BJ (cell line): ENCODE measurements around the gene NRP2. TPM values are rescaled to one million over a fixed set of nuclear protein-coding genes. Genes with fewer than 3 reads are reported as not detected.

ENCODE experiments used
- CTCF ChIA-PET: fragments of 350-600 bp; formaldehyde crosslinking; extraction: SDS; loops from one replicate; lab custom pipeline; 2021; ENCODE audit warnings: antibody characterized with exemption, inconsistent platforms; lab: Yijun Ruan, JAX
- POLR2A ChIA-PET: fragments of 300-600 bp; sonication (Branson Sonifier 250); formaldehyde crosslinking; extraction: SDS; loops from one replicate; lab custom pipeline; 2021; ENCODE audit warnings: antibody characterized with exemption; lab: Charles Lee
- DNase-seq: peaks from one replicate; pipeline ENCODE4 v3.0.0-alpha.2; 2011; ENCODE audit warnings: low read depth
- H3K27me3 ChIP-seq: 2 replicates; pipeline ENCODE4 v1.6.0; 2011; ENCODE audit warnings: low read length; ENCODE audit not compliant: control insufficient read depth, insufficient read depth
- H3K36me3 ChIP-seq: 2 replicates; pipeline ENCODE4 v1.5.1; 2011; ENCODE audit warnings: low read length; ENCODE audit not compliant: control insufficient read depth, insufficient read depth
- H3K4me3 ChIP-seq: 2 replicates; pipeline ENCODE4 v1.5.1; 2011; ENCODE audit warnings: low read depth, mild to moderate bottlenecking, control low read depth, low read length
- CTCF ChIP-seq: IDR thresholded peaks from 2 replicates; pipeline ENCODE4 v1.5.1; 2011; ENCODE audit warnings: low read depth, mild to moderate bottlenecking, control low read depth, inconsistent platforms, low read length, moderate library complexity; ENCODE audit not compliant: insufficient read depth
- polyA plus RNA-seq: library from polyadenylated mRNA; depleted of rRNA; stranded (reverse); fragments of >200 nt; gene quantifications from 2 replicates; pipeline ENCODE4 v1.2.3, GENCODE V29; 2011

NRP2 gene
- polyA plus RNA-seq, 1 experiment = 19.7 TPM

- DNase-seq = no peak
- TF ChIP-seq CTCF = no peak
- H3K4me3 ChIP-seq = no peak overlapping the region
- no peaks in the 10 kb centered on the region for H3K27me3 ChIP-seq
- ChIA-PET CTCF (interaction anchor here (1.6 kb wide), 1 partner anchor 9 kb away, joined by 4 read pairs; no protein-coding TSS in a partner anchor), POLR2A (no interaction called here)
- H3K36me3 ChIP-seq = no peaks in the 10 kb centered on the region
These were observed 47.9 kb downstream of the NRP2 start for GRCh38 chr2:205730191-205730590.

GRCh38 chr2:205730701-205731582 is 48.6 kb downstream of the NRP2 start:
- CTCF ChIA-PET = interaction anchor here (0.6 to 3.2 kb wide), 4 partner anchors 8 to 32 kb away, joined by 3 to 10 read pairs (median 3); no protein-coding TSS in a partner anchor
- H3K4me3 ChIP-seq = no peak overlapping the region

DNA sequence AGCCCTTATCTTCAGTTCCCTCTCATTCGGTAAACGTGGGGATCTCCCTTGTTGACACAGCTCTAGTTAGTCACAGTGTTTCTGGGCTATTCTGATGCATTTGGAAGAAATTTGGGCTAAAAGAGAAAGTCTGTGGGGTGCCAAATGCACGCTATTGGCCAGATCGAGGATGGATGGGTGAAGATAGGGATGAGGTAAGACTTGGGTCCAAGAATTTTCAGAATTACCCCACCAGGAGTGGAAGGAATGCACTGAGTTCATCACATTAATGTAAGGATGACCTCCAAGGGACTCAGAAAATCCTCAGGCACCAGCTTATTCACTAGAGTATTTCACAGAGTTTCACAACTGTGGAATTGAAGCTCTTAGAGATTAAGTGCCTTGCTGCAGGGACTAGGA is 49.3 kb downstream of the NRP2 start:
- POLR2A ChIA-PET = interaction anchor here (0.6 kb wide), 1 partner anchor 25 kb away, joined by 3 read pairs; no protein-coding TSS in a partner anchor
- Histone ChIP-seq H3K27me3 (no peaks in the 10 kb centered on the region), H3K36me3 (no peaks in the 10 kb centered on the region), H3K4me3 (no peak overlapping the region)
- no peak for TF ChIP-seq CTCF
- no peak for DNase-seq
- CTCF ChIA-PET = interaction anchor here (0.6 to 3.2 kb wide), 4 partner anchors 9 to 32 kb away, joined by 3 to 10 read pairs (median 3); no protein-coding TSS in a partner anchor

More at GRCh38 chr2:205730701-205731582, 48.6 kb downstream of the NRP2 start:
- H3K27me3 ChIP-seq = no peaks in the 10 kb centered on the region
- POLR2A ChIA-PET = interaction anchor here (0.6 kb wide), 1 partner anchor 24 kb away, joined by 3 read pairs; no protein-coding TSS in a partner anchor
- no peak for DNase-seq
- no peak for TF ChIP-seq CTCF
- H3K36me3 ChIP-seq = no peaks in the 10 kb centered on the region

GRCh38 chr2:205732314-205732713 is 50.0 kb downstream of the NRP2 start:
- TF ChIP-seq CTCF = no peak
- CTCF ChIA-PET = interaction anchor here (0.5 to 3.2 kb wide), 3 partner anchors 11 to 84 kb away, joined by 3 to 10 read pairs (median 4); no protein-coding TSS in a partner anchor
- no peaks in the 10 kb centered on the region for H3K27me3 ChIP-seq
- H3K36me3 ChIP-seq = no peaks in the 10 kb centered on the region
- POLR2A ChIA-PET = no interaction called here
- DNase-seq = no peak
- H3K4me3 ChIP-seq = no peak overlapping the region

- no peaks in the 10 kb centered on the region for H3K36me3 ChIP-seq
- ChIA-PET POLR2A (no interaction called here), CTCF (interaction anchor here (3.2 kb wide), 1 partner anchor 12 kb away, joined by 10 read pairs; no protein-coding TSS in a partner anchor)
- H3K4me3 ChIP-seq = no peak overlapping the region
- TF ChIP-seq CTCF = no peak
- no peak for DNase-seq
- no peaks in the 10 kb centered on the region for H3K27me3 ChIP-seq
These were observed 50.8 kb downstream of the NRP2 start for GRCh38 chr2:205733082-205733481.
